ENCODE results near the gene ADGRE2. TPM values are rescaled to one million over a fixed set of nuclear protein-coding genes. Genes with fewer than 3 reads are reported as not detected.

Gene ADGRE2
- total RNA-seq, 2 experiments from 2014 or later, result 0.11 TPM; not detected in 1

GRCh38 chr19:14718522-14719116 lies 59.7 kb downstream of the ADGRE2 start:
- no peaks in the 10 kb centered on the region for H3K79me2 ChIP-seq (ENCODE audit: insufficient read depth, low read depth, low read length)
- H3K9me3 ChIP-seq (ENCODE audit: low read length), result peaks cover 39% of the 10 kb centered on the region; the same call in 1 of the 2 replicates
- no peak overlapping the region for H2AFZ ChIP-seq (ENCODE audit: low read length)
- H3K4me3 ChIP-seq (ENCODE audit: low read depth, low read length, poor library complexity, severe bottlenecking), result no peak overlapping the region
- no peak overlapping the region for H3K4me2 ChIP-seq (ENCODE audit: low read length)
- no peaks in the 10 kb centered on the region for H4K20me1 ChIP-seq (ENCODE audit: insufficient read depth, low read length)
- ChIA-PET CTCF (ENCODE audit: unreplicated experiment) (no interaction called here), POLR2A (no interaction called here)
- no peaks in the 10 kb centered on the region for H3K4me1 ChIP-seq (ENCODE audit: insufficient read depth, low read length, poor library complexity, severe bottlenecking)
- no peaks in the 10 kb centered on the region for H3K9me2 ChIP-seq (ENCODE audit: insufficient read depth, low read length)
- BruUV-seq (replicated peaks), result no TSS peak
- H3K36me3 ChIP-seq (ENCODE audit: insufficient read depth, low read length), result peaks cover 46% of the 10 kb centered on the region
- intact Hi-C loops (cut with micrococcal nuclease; ENCODE audit: unreplicated experiment), result no loop called here
- DNase-seq (ENCODE audit: low spot score), result no peak
- TF ChIP-seq EZH2phosphoT487 (IDR thresholded peaks at IDR 0.05; ENCODE audit: borderline replicate concordance, low read depth, low read length) (no peak), CTCF (conservative IDR thresholded peaks at IDR 0.05; ENCODE audit: low read length) (no peak)
- no peak overlapping the region for H3K27ac ChIP-seq (ENCODE audit: low read depth, low read length, poor library complexity, severe bottlenecking)

- Histone ChIP-seq H3K4me1 (ENCODE audit: insufficient read depth, low read length, poor library complexity, severe bottlenecking) (no peaks in the 10 kb centered on the region), H3K79me2 (ENCODE audit: insufficient read depth, low read depth, low read length) (no peaks in the 10 kb centered on the region), H3K9me3 (ENCODE audit: low read length) (peaks cover 34% of the 10 kb centered on the region; the same call in 1 of the 2 replicates), H3K36me3 (ENCODE audit: insufficient read depth, low read length) (peaks cover 46% of the 10 kb centered on the region), H3K4me2 (ENCODE audit: low read length) (no peak overlapping the region), H3K9me2 (ENCODE audit: insufficient read depth, low read length) (no peaks in the 10 kb centered on the region), H3K4me3 (ENCODE audit: low read depth, low read length, poor library complexity, severe bottlenecking) (no peak overlapping the region), H3K27ac (ENCODE audit: low read depth, low read length, poor library complexity, severe bottlenecking) (no peak overlapping the region), H4K20me1 (ENCODE audit: insufficient read depth, low read length) (no peaks in the 10 kb centered on the region), H2AFZ (ENCODE audit: low read length) (no peak overlapping the region)
- DNase-seq (ENCODE audit: low spot score), result no peak
- intact Hi-C loops (cut with micrococcal nuclease; ENCODE audit: unreplicated experiment), result no loop called here
- no peak for TF ChIP-seq CTCF (conservative IDR thresholded peaks at IDR 0.05; ENCODE audit: low read length)
- TF ChIP-seq EZH2phosphoT487 (IDR thresholded peaks at IDR 0.05; ENCODE audit: borderline replicate concordance, low read depth, low read length), result no peak
- CTCF ChIA-PET (ENCODE audit: unreplicated experiment), result no interaction called here
- BruUV-seq (replicated peaks), result no TSS peak
- POLR2A ChIA-PET, result interaction anchor here (0.7 kb wide), 1 partner anchor 9 kb away, joined by 3 read pairs; no protein-coding TSS in a partner anchor
Observed at GRCh38 chr19:14715841-14716240, 62.5 kb downstream of the ADGRE2 start.

- no peaks in the 10 kb centered on the region for H3K9me3 ChIP-seq (ENCODE audit: low read length)
- no peak overlapping the region for H2AFZ ChIP-seq (ENCODE audit: low read length)
- no peak overlapping the region for H3K4me2 ChIP-seq (ENCODE audit: low read length)
- H3K27ac ChIP-seq (ENCODE audit: low read depth, low read length, poor library complexity, severe bottlenecking), result no peak overlapping the region
- H3K36me3 ChIP-seq (ENCODE audit: insufficient read depth, low read length), result peaks cover 86% of the 10 kb centered on the region
- intact Hi-C loops (cut with micrococcal nuclease; ENCODE audit: unreplicated experiment), result no loop called here
- no peak overlapping the region for H3K4me3 ChIP-seq (ENCODE audit: low read depth, low read length, poor library complexity, severe bottlenecking)
- ChIA-PET CTCF (ENCODE audit: unreplicated experiment) (no interaction called here), POLR2A (no interaction called here)
- no peaks in the 10 kb centered on the region for H3K9me2 ChIP-seq (ENCODE audit: insufficient read depth, low read length)
- H4K20me1 ChIP-seq (ENCODE audit: insufficient read depth, low read length), result no peaks in the 10 kb centered on the region
- no peaks in the 10 kb centered on the region for H3K79me2 ChIP-seq (ENCODE audit: insufficient read depth, low read depth, low read length)
- TF ChIP-seq EZH2phosphoT487 (IDR thresholded peaks at IDR 0.05; ENCODE audit: borderline replicate concordance, low read depth, low read length) (no peak), CTCF (conservative IDR thresholded peaks at IDR 0.05; ENCODE audit: low read length) (no peak)
- DNase-seq (ENCODE audit: low spot score), result no peak
- H3K4me1 ChIP-seq (ENCODE audit: insufficient read depth, low read length, poor library complexity, severe bottlenecking), result no peaks in the 10 kb centered on the region
- no TSS peak for BruUV-seq (replicated peaks)
Observed at GRCh38 chr19:14704450-14704849, 73.9 kb downstream of the ADGRE2 start.

Data from OCI-LY7 (cell line).